GM18498 (cell line): ENCODE results near the gene MINDY3.

Source experiments
- ATAC-seq: cut with Tn5 transposase; IDR thresholded peaks from one replicate; pipeline ENCODE4 v1.9.1; 2021; ENCODE audit warnings: mild to moderate bottlenecking, moderate library complexity; ENCODE audit not compliant: unreplicated experiment

MINDY3 gene

DNA sequence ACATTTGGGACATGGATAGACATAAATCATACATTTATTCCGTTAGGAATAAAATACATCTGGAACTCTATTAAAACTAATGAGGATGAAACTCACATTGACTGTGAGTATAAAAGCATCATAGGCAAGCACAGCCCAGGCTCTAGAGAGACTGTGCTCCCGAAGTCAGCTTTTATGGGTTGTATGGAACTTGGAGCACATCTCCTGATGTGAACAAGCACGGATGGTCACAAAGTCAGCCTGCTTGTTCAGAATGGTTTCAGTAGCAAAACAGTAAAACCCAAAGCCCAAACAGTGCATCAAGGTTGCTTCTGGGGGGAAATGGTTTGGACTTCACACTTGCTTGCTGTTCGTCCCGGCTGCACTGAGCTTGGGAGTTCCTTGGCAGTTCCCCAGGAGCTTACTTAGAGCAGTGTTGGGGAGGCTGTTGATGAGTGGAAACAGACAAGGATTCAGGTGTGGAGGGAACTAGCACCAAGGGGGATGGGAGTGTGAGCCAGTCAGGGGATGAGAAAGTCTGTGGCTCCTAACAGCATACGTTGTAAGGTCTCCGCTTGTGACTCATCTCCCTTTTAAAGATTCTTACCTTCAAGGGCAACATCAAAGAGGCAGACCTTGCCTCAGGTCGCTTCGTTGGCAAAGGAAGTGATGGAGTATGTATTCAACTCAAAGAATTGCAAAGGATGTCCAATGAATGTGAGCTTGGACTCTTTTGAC lies 120.9 kb downstream of the MINDY3 start:
- no peak for ATAC-seq

- ATAC-seq: no peak
These were observed 121.9 kb downstream of the MINDY3 start for GRCh38 chr10:15738270-15738925.

GRCh38 chr10:15737656-15738055 lies 122.7 kb downstream of the MINDY3 start:
- ATAC-seq: no peak

GRCh38 chr10:15735763-15736162 lies 124.5 kb downstream of the MINDY3 start:
- ATAC-seq: no peak

- ATAC-seq: no peak
These were observed 130.0 kb downstream of the MINDY3 start for GRCh38 chr10:15730341-15730740.

- ATAC-seq: no peak
These were observed 130.4 kb downstream of the MINDY3 start for GRCh38 chr10:15729890-15730289.
